IMR-90 (cell line): ENCODE measurements around the gene KLHL13. TPM values are rescaled to one million over a fixed set of nuclear protein-coding genes. Genes with fewer than 3 reads are reported as not detected.

Source experiments
- ATAC-seq: fragments of 200-7000 bp; cut with Tn5 transposase; 2 replicates; pipeline ENCODE4 v1.9.1; 2020; ENCODE audit warnings: low read depth, mild to moderate bottlenecking, moderate library complexity
- BruUV-seq: library from RNA; stranded (reverse); fragments of 400-500 nt; replicated peaks from 2 replicates; lab custom pipeline; 2021; lab: Mats Ljungman, UMichigan
- CTCF ChIA-PET: fragments of 300-600 bp; formaldehyde crosslinking; extraction: SDS; loops from one replicate; lab custom pipeline; 2021; ENCODE audit warnings: antibody characterized with exemption; lab: Yijun Ruan, JAX
- POLR2A ChIA-PET: fragments of 300-600 bp; sonication (Branson Sonifier 250); formaldehyde crosslinking; loops from one replicate; lab custom pipeline; 2022; ENCODE audit warnings: antibody characterized with exemption; ENCODE audit not compliant: unreplicated experiment; lab: Charles Lee
- DNase-seq: peaks from one replicate; pipeline ENCODE4 v3.0.0; 2013
- H2AFZ ChIP-seq: replicated peaks from 2 replicates; pipeline ENCODE3; 2013; ENCODE audit warnings: low read length, mild to moderate bottlenecking; ENCODE audit not compliant: poor library complexity
- H2AK5ac ChIP-seq: 2 replicates; pipeline ENCODE4 v1.6.1; 2013; ENCODE audit warnings: low read depth, low read length, inconsistent platforms
- H2AK9ac ChIP-seq: replicated peaks from 2 replicates; pipeline ENCODE3; 2013; ENCODE audit warnings: mild to moderate bottlenecking, low read depth, low read length, moderate library complexity; ENCODE audit not compliant: poor library complexity
- H2BK120ac ChIP-seq: 2 replicates; pipeline ENCODE4 v1.6.1; 2013; ENCODE audit warnings: low read depth, low read length, inconsistent platforms
- H2BK15ac ChIP-seq: 3 replicates; pipeline ENCODE4 v1.6.1; 2013; ENCODE audit warnings: low read depth, low read length, inconsistent platforms
- H2BK20ac ChIP-seq: 2 replicates; pipeline ENCODE4 v1.6.1; 2013; ENCODE audit warnings: low read depth, mild to moderate bottlenecking, inconsistent platforms, low read length, moderate library complexity
- H2BK5ac ChIP-seq: 2 replicates; pipeline ENCODE4 v1.6.1; 2013; ENCODE audit warnings: mild to moderate bottlenecking, low read depth, low read length, inconsistent platforms; ENCODE audit not compliant: poor library complexity, severe bottlenecking
- H3K14ac ChIP-seq: replicated peaks from 2 replicates; pipeline ENCODE4 v1.6.1; 2013; ENCODE audit warnings: low read depth, low read length, inconsistent platforms
- H3K18ac ChIP-seq: 2 replicates; pipeline ENCODE4 v1.6.1; 2013; ENCODE audit warnings: low read depth, low read length, control low read depth
- H3K23ac ChIP-seq: 2 replicates; pipeline ENCODE4 v1.6.1; 2013; ENCODE audit warnings: low read depth, low read length, inconsistent platforms
- H3K27ac ChIP-seq: 2 replicates; pipeline ENCODE4 v1.5.1; 2013; ENCODE audit warnings: mild to moderate bottlenecking, control low read depth, low read length; ENCODE audit not compliant: insufficient read depth
- H3K27me3 ChIP-seq: 2 replicates; pipeline ENCODE4 v1.6.1; 2013; ENCODE audit warnings: low read length; ENCODE audit not compliant: control insufficient read depth, insufficient read depth
- H3K36me3 ChIP-seq: 2 replicates; pipeline ENCODE4 v1.6.1; 2013; ENCODE audit warnings: low read length, mixed read lengths; ENCODE audit not compliant: control insufficient read depth, insufficient read depth
- H3K4ac ChIP-seq: 2 replicates; pipeline ENCODE4 v1.6.1; 2013; ENCODE audit warnings: low read depth, low read length, inconsistent platforms
- H3K4me1 ChIP-seq: 2 replicates; pipeline ENCODE4 v1.6.1; 2013; ENCODE audit warnings: low read length, mixed read lengths; ENCODE audit not compliant: control insufficient read depth, insufficient read depth
- H3K4me2 ChIP-seq: 2 replicates; pipeline ENCODE4 v1.6.1; 2013; ENCODE audit warnings: low read depth, mild to moderate bottlenecking, control low read depth, low read length, moderate library complexity
- H3K4me3 ChIP-seq: 2 replicates; pipeline ENCODE4 v1.5.1; 2013; ENCODE audit warnings: low read depth, mild to moderate bottlenecking, control low read depth, low read length, moderate library complexity; ENCODE audit not compliant: insufficient read depth
- H3K56ac ChIP-seq: 2 replicates; pipeline ENCODE4 v1.6.1; 2013; ENCODE audit warnings: low read length, inconsistent platforms; ENCODE audit not compliant: insufficient read depth; ENCODE audit errors: extremely low read depth
- H3K79me1 ChIP-seq, 2 experiments: 2 replicates each; pipeline ENCODE4 v1.6.1; 2013; ENCODE audit warnings: low read length in 2 of 2, inconsistent platforms in 1 of 2, low read depth in 1 of 2
- H3K9ac ChIP-seq: 2 replicates; pipeline ENCODE4 v1.6.1; 2013; ENCODE audit warnings: low read depth, low read length, control low read depth
- H3K9me1 ChIP-seq: 2 replicates; pipeline ENCODE4 v1.6.1; 2013; ENCODE audit warnings: low read length, inconsistent platforms; ENCODE audit not compliant: insufficient read depth
- H3K9me3 ChIP-seq: 2 replicates; pipeline ENCODE4 v1.6.1; 2013; ENCODE audit warnings: low read length; ENCODE audit not compliant: control insufficient read depth, insufficient read depth
- H4K20me1 ChIP-seq: 2 replicates; pipeline ENCODE4 v1.6.1; 2013; ENCODE audit warnings: low read length, inconsistent platforms; ENCODE audit not compliant: insufficient read depth
- H4K5ac ChIP-seq: 2 replicates; pipeline ENCODE4 v1.6.1; 2013; ENCODE audit warnings: mild to moderate bottlenecking, low read depth, low read length, control low read depth
- H4K8ac ChIP-seq, 2 experiments: 2 replicates each; pipeline ENCODE4 v1.6.1; 2013; ENCODE audit warnings: low read depth in 2 of 2, low read length in 2 of 2, control low read depth in 1 of 2, inconsistent platforms in 1 of 2
- H4K91ac ChIP-seq: 2 replicates; pipeline ENCODE4 v1.6.1; 2013; ENCODE audit warnings: low read depth, low read length, inconsistent platforms; ENCODE audit not compliant: insufficient read depth
- BHLHE40 ChIP-seq: fragments of 150-350 bp; IDR thresholded peaks from 2 replicates; pipeline ENCODE4 v1.6.1; 2016; ENCODE audit warnings: mild to moderate bottlenecking, low read depth, low read length
- CEBPB ChIP-seq: IDR thresholded peaks from 2 replicates; pipeline ENCODE4 v1.6.1; 2012; ENCODE audit warnings: low read depth, low read length, improper control_type of control experiment
- MAZ ChIP-seq: IDR thresholded peaks from 2 replicates; pipeline ENCODE4 v1.6.1; 2012; ENCODE audit warnings: low read depth, mild to moderate bottlenecking, low read length, improper control_type of control experiment, moderate library complexity, borderline replicate concordance
- MXI1 ChIP-seq: IDR thresholded peaks from 2 replicates; pipeline ENCODE4 v1.6.1; 2012; ENCODE audit warnings: low read depth, mild to moderate bottlenecking, low read length, moderate library complexity, borderline replicate concordance
- NFE2L2 ChIP-seq: fragments of 150-350 bp; IDR thresholded peaks from 2 replicates; pipeline ENCODE4 v1.6.1; 2016; ENCODE audit warnings: low read depth, mild to moderate bottlenecking, low read length
- POLR2A ChIP-seq: IDR thresholded peaks from 2 replicates; pipeline ENCODE4 v1.6.1; 2012; ENCODE audit warnings: mild to moderate bottlenecking, low read depth, low read length
- SMC3 ChIP-seq: fragments of 150-350 bp; IDR thresholded peaks from 2 replicates; pipeline ENCODE4 v1.6.1; 2016; ENCODE audit warnings: low read depth, mild to moderate bottlenecking, antibody characterized with exemption, low read length, moderate library complexity
- WGBS, 2 experiments: methylation state at CpG; one replicate each; pipeline versions ENCODE4 v1.1.5 to v1.1.7; 2013; ENCODE audit warnings: missing lambda C conversion rate in 2 of 2; ENCODE audit not compliant: insufficient read length in 1 of 2; ENCODE audit errors: extremely low coverage in 2 of 2; 5-methylcytosine and 5-hydroxymethylcytosine counted together
- dilution Hi-C: fragments of 300-500 bp; cut with HindIII; formaldehyde crosslinking; loops from one replicate; pipeline ENCODE4 v1.14.3; 2018; ENCODE audit warnings: low sequenced_read_pairs; ENCODE audit not compliant: unreplicated experiment
- in situ Hi-C: fragments of 300-500 bp; cut with MboI; formaldehyde crosslinking; loops from 3 replicates; pipeline ENCODE4 v1.14.3; 2019; ENCODE audit warnings: low sequenced_read_pairs, inconsistent platforms, mixed read lengths
- intact Hi-C: fragments of 100-400 bp; cut with micrococcal nuclease; formaldehyde crosslinking; loops from 2 replicates; pipeline ENCODE4 v1.10.0; 2022
- polyA plus RNA-seq, 3 experiments: library from polyadenylated mRNA; depleted of rRNA; stranded (reverse); fragments of >200 nt; gene quantifications; 2 replicates each; pipeline ENCODE4 v1.2.3, GENCODE V29; 2012; ENCODE audit warnings: low replicate concordance in 1 of 3
- total RNA-seq: library from RNA; depleted of rRNA; stranded (reverse); fragments of >200 nt; gene quantifications from 2 replicates; pipeline ENCODE4 v1.2.3, GENCODE V29; 2012
- TF ChIP-seq, protein P1 (sequence below): conservative IDR thresholded peaks from 2 replicates; pipeline ENCODE4 v1.5.1; 2012; ENCODE audit warnings: mild to moderate bottlenecking, low read depth, low read length, improper control_type of control experiment

Gene KLHL13
- total and polyA plus RNA-seq, 2 of the 4 experiments (the other 2 are of a cell fraction) = 4.0 to 12.5 TPM

DNA sequence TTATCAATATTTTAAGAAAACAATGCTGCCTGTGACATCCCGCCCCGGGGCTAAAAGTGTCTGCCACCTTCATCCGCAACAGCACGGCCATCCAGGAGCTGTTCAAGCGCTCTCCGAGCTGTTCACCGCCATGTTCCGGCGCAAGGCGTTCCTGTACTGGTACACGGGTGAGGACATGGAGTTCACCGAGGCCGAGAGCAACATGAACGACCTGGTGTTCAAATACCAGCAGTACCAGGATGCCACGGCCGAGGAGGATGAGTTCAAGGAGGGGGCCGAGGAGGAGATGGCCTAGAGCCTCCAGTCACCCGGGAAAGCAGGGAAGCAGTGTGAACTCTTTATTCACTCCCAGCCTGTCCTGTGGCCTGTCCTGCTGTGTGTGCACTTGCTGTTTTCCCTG lies 12.1 kb upstream of the KLHL13 start:
- H3K9me3 ChIP-seq = no peaks in the 10 kb centered on the region
- no peak overlapping the region for H4K8ac ChIP-seq
- no peaks in the 10 kb centered on the region for H4K20me1 ChIP-seq
- no peaks in the 10 kb centered on the region for H3K9me1 ChIP-seq
- BruUV-seq = no TSS peak
- in situ Hi-C loops = no loop called here
- no peaks in the 10 kb centered on the region for H3K27me3 ChIP-seq
- no peak overlapping the region for H2BK5ac ChIP-seq
- no peak overlapping the region for H2BK120ac ChIP-seq
- no peak overlapping the region for H3K14ac ChIP-seq
- H3K4ac ChIP-seq = no peak overlapping the region
- ATAC-seq (no peak), DNase-seq (no peak)
- no peak overlapping the region for H2AK9ac ChIP-seq
- no peaks in the 10 kb centered on the region for H3K4me1 ChIP-seq
- dilution Hi-C loops = no loop called here
- no peak overlapping the region for H3K18ac ChIP-seq
- H2BK15ac ChIP-seq = no peak overlapping the region
- no peak overlapping the region for H3K56ac ChIP-seq
- H3K79me1 ChIP-seq = no peaks in the 10 kb centered on the region
- no peak overlapping the region for H3K23ac ChIP-seq
- ChIA-PET POLR2A (no interaction called here), CTCF (no interaction called here)
- TF ChIP-seq POLR2A (no peak), NFE2L2 (no peak), MXI1 (no peak), SMC3 (no peak), MAZ (no peak), CEBPB (no peak), BHLHE40 (no peak)
- TF ChIP-seq, protein P1, sequence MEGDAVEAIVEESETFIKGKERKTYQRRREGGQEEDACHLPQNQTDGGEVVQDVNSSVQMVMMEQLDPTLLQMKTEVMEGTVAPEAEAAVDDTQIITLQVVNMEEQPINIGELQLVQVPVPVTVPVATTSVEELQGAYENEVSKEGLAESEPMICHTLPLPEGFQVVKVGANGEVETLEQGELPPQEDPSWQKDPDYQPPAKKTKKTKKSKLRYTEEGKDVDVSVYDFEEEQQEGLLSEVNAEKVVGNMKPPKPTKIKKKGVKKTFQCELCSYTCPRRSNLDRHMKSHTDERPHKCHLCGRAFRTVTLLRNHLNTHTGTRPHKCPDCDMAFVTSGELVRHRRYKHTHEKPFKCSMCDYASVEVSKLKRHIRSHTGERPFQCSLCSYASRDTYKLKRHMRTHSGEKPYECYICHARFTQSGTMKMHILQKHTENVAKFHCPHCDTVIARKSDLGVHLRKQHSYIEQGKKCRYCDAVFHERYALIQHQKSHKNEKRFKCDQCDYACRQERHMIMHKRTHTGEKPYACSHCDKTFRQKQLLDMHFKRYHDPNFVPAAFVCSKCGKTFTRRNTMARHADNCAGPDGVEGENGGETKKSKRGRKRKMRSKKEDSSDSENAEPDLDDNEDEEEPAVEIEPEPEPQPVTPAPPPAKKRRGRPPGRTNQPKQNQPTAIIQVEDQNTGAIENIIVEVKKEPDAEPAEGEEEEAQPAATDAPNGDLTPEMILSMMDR = no peak
- 84% methylated on average over 11 of the region's 18 CpGs; no CpG with 5 or more reads in 1 of the 2 experiments for WGBS, 2 experiments
- intact Hi-C loops = no loop called here
- H2AFZ ChIP-seq = no peak overlapping the region
- no peak overlapping the region for H3K27ac ChIP-seq
- H2AK5ac ChIP-seq = no peak overlapping the region
- no peak overlapping the region for H4K5ac ChIP-seq
- no peak overlapping the region for H3K4me3 ChIP-seq
- H4K91ac ChIP-seq = no peak overlapping the region
- no peaks in the 10 kb centered on the region for H3K36me3 ChIP-seq
- no peak overlapping the region for H3K9ac ChIP-seq
- H2BK20ac ChIP-seq = no peak overlapping the region
- no peak overlapping the region for H3K4me2 ChIP-seq
